Endothelial cell of umbilical vein (primary cell): Measurements from ENCODE around the gene ANO4. TPM values are rescaled to one million over a fixed set of nuclear protein-coding genes. Genes with fewer than 3 reads are reported as not detected.

ENCODE experiments used
- BruUV-seq: library from RNA; stranded (reverse); fragments of 400-500 nt; replicated peaks from 2 replicates; lab custom pipeline; 2021; lab: Mats Ljungman, UMichigan
- CTCF ChIA-PET: fragments of 300-600, 350-600 bp; sonication (Branson Sonifier 250); formaldehyde crosslinking; loops from one replicate; lab custom pipeline; 2021; ENCODE audit warnings: antibody characterized with exemption, inconsistent platforms; lab: Charles Lee
- POLR2A ChIA-PET: fragments of 300-600, 350-600 bp; sonication (Branson Sonifier 250); formaldehyde crosslinking; loops from one replicate; lab custom pipeline; 2021; ENCODE audit warnings: antibody characterized with exemption, inconsistent platforms; lab: Charles Lee
- DNase-seq: peaks from one replicate; pipeline ENCODE4 v3.0.0-alpha.2; 2011; ENCODE audit warnings: low read depth, low spot score
- FAIRE-seq: peaks from 2 replicates; lab custom pipeline; 2011; peaks lifted over from hg19 to GRCh38; lab: Jason Lieb, UNC
- H2AFZ ChIP-seq: 2 replicates; pipeline ENCODE4 v1.6.0; 2012; ENCODE audit warnings: low read depth, low read length, control low read depth, inconsistent platforms
- H3K27ac ChIP-seq: 2 replicates; pipeline ENCODE4 v1.5.1; 2011; ENCODE audit warnings: low read depth, mild to moderate bottlenecking, control low read depth, low read length, moderate library complexity; ENCODE audit not compliant: insufficient read depth
- H3K27me3 ChIP-seq, 2 experiments: 2 replicates each; pipeline versions ENCODE4 v1.6.0 to v1.6.1; 2011; ENCODE audit warnings: low read length in 2 of 2, mixed read lengths in 1 of 2; ENCODE audit not compliant: control insufficient read depth in 2 of 2, insufficient read depth in 2 of 2
- H3K36me3 ChIP-seq, 2 experiments: 2 replicates in 1 of 2; 3 replicates in 1 of 2; pipeline ENCODE4 v1.5.1; 2011; ENCODE audit warnings: low read length in 2 of 2, mild to moderate bottlenecking in 1 of 2, moderate library complexity in 1 of 2; ENCODE audit not compliant: control insufficient read depth in 2 of 2, insufficient read depth in 2 of 2; ENCODE audit errors: extremely low read depth in 1 of 2
- H3K4me1 ChIP-seq: 3 replicates; pipeline ENCODE4 v1.5.1; 2011; ENCODE audit warnings: mild to moderate bottlenecking, low read length; ENCODE audit not compliant: control insufficient read depth, insufficient read depth; ENCODE audit errors: extremely low read depth
- H3K4me2 ChIP-seq: 2 replicates; pipeline ENCODE4 v1.6.1; 2011; ENCODE audit warnings: low read length, control low read depth, mixed read lengths; ENCODE audit not compliant: insufficient read depth
- H3K4me3 ChIP-seq, 3 experiments: fragments of 200-600 bp in 1 of 3; sonication (generic), shearing (Covaris generic) in 1 of 3; replicated peaks in 1 of 3; 2 replicates each; pipeline ENCODE4 v1.5.1; 2011 to 2016; ENCODE audit warnings: control low read depth in 3 of 3, low read length in 3 of 3, mild to moderate bottlenecking in 2 of 3, inconsistent platforms in 1 of 3, low read depth in 1 of 3, moderate library complexity in 1 of 3; ENCODE audit not compliant: insufficient read depth in 1 of 3
- H3K79me2 ChIP-seq: 2 replicates; pipeline ENCODE4 v1.6.0; 2012; ENCODE audit warnings: low read length, inconsistent platforms; ENCODE audit not compliant: control insufficient read depth, insufficient read depth
- H3K9ac ChIP-seq: replicated peaks from 2 replicates; pipeline ENCODE3; 2011; ENCODE audit warnings: low read length, control low read depth; ENCODE audit not compliant: insufficient read depth; ENCODE audit errors: extremely low read depth
- H3K9me1 ChIP-seq: replicated peaks from 3 replicates; pipeline ENCODE4 v1.6.0; 2011; ENCODE audit warnings: mild to moderate bottlenecking, low read length; ENCODE audit not compliant: control insufficient read depth, insufficient read depth; ENCODE audit errors: extremely low read depth
- H3K9me3 ChIP-seq: replicated peaks from 2 replicates; pipeline ENCODE4 v1.5.1; 2012; ENCODE audit warnings: low read length, inconsistent platforms; ENCODE audit not compliant: control insufficient read depth, insufficient read depth
- H4K20me1 ChIP-seq: replicated peaks from 2 replicates; pipeline ENCODE3; 2011; ENCODE audit warnings: mild to moderate bottlenecking, low read length; ENCODE audit not compliant: control insufficient read depth, insufficient read depth; ENCODE audit errors: extremely low read depth
- EZH2 ChIP-seq: IDR thresholded peaks from 2 replicates; pipeline ENCODE4 v1.6.1; 2012; ENCODE audit warnings: borderline replicate concordance, low read depth, mild to moderate bottlenecking, moderate library complexity, low read length, inconsistent platforms; ENCODE audit not compliant: severe bottlenecking
- FOS ChIP-seq: IDR thresholded peaks from 2 replicates; pipeline ENCODE4 v1.6.1; 2011; ENCODE audit warnings: mild to moderate bottlenecking, low read length, moderate library complexity, borderline replicate concordance; ENCODE audit not compliant: insufficient read depth
- GATA2 ChIP-seq: IDR thresholded peaks from 2 replicates; pipeline ENCODE4 v1.7.0; 2011; ENCODE audit warnings: low read depth, mild to moderate bottlenecking, moderate library complexity, mixed read lengths, low read length; ENCODE audit not compliant: insufficient read length, insufficient read depth
- JUN ChIP-seq: IDR thresholded peaks from 2 replicates; pipeline ENCODE4 v1.6.1; 2011; ENCODE audit warnings: borderline replicate concordance, low read depth; ENCODE audit not compliant: insufficient read length, insufficient read depth
- MYC ChIP-seq: IDR thresholded peaks from one replicate; pipeline ENCODE4 v1.6.1; 2011; ENCODE audit warnings: mild to moderate bottlenecking, low read depth, low read length
- POLR2A ChIP-seq: IDR thresholded peaks from 2 replicates; pipeline ENCODE4 v1.6.1; 2012; ENCODE audit warnings: low read depth, mild to moderate bottlenecking, control low read depth, low read length
- POLR2AphosphoS5 ChIP-seq: IDR thresholded peaks from 2 replicates; pipeline ENCODE4 v1.6.1; 2012; ENCODE audit warnings: low read depth, mild to moderate bottlenecking, control low read depth, low read length, moderate library complexity; ENCODE audit not compliant: insufficient read depth
- dilution Hi-C: fragments of 300-500 bp; cut with MboI; formaldehyde crosslinking; loops from one replicate; pipeline ENCODE4 v1.15.0; 2019; ENCODE audit warnings: low sequenced_read_pairs; ENCODE audit not compliant: extremely low pct_ligation_motif_present
- intact Hi-C: fragments of 100-400 bp; cut with micrococcal nuclease; formaldehyde crosslinking; loops from one replicate; pipeline ENCODE4 v1.10.0; 2022
- polyA plus RNA-seq, 4 experiments: library from polyadenylated mRNA; depleted of rRNA in 3 of 4; stranded (reverse) in 3 of 4; unstranded in 1 of 4; fragments of >200 nt; gene quantifications; 2 replicates each; pipeline versions ENCODE4 v1.2.1 to v1.2.3, GENCODE V29; 2011 to 2012; ENCODE audit warnings: missing spikeins in 1 of 4
- total RNA-seq: library from RNA; stranded (reverse); gene quantifications from 2 replicates; pipeline ENCODE4 v1.2.3, GENCODE V29; 2021
- TF ChIP-seq, protein P1 (sequence below), 2 donors: IDR thresholded peaks; 1 replicate in 1 of 2; 2 replicates in 1 of 2; pipeline ENCODE4 v1.5.1; 2011; ENCODE audit warnings: low read length in 2 of 2, mild to moderate bottlenecking in 2 of 2, moderate library complexity in 2 of 2, control low read depth in 1 of 2, inconsistent platforms in 1 of 2, low read depth in 1 of 2; ENCODE audit not compliant: insufficient read depth in 1 of 2; ENCODE audit errors: extremely low read depth in 1 of 2
- TF ChIP-seq, protein P2 (sequence below): IDR thresholded peaks from 2 replicates; pipeline ENCODE4 v1.6.1; 2011; ENCODE audit not compliant: insufficient read depth, insufficient read length

ANO4 gene
- total and polyA plus RNA-seq, 2 donors (not counting 3 experiments of a cell fraction or from before 2014, with no cell fraction given): 0.25 TPM; not detected in 1

DNA sequence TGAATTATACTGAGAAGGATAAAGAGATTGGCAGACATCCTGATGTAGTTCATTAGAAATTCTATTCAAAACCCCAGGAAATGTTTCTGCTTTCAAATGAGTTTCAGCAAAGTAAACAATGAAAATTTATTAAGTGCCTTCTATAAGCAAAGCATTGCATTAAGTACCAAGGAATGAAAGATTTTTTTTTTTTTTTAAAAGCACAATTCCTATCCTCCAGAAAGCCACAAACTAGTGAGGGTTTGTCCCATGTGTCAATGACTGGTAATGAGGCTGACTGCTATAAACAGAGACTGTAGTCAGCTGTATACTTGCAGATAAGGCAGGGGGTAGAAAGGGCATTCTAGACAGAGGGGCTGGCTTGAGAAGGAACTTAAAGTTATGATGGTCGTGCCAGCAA, 6.7 kb downstream of the ANO4 start:
- Histone ChIP-seq H4K20me1 (no peaks in the 10 kb centered on the region), H3K27me3 (no peaks in the 10 kb centered on the region), H3K9me1 (no peaks in the 10 kb centered on the region), H3K4me2 (no peak overlapping the region), H3K79me2 (no peaks in the 10 kb centered on the region), H3K27ac (no peak overlapping the region), H3K36me3 (no peaks in the 10 kb centered on the region), H3K4me1 (no peaks in the 10 kb centered on the region), H2AFZ (no peak overlapping the region), H3K9me3 (no peaks in the 10 kb centered on the region), H3K4me3 (no peak overlapping the region), H3K9ac (no peak overlapping the region)
- FAIRE-seq (no peak), DNase-seq (no peak)
- TF ChIP-seq MYC (no peak), EZH2 (no peak), FOS (no peak), JUN (no peak), POLR2A (no peak)
- BruUV-seq: no TSS peak
- CTCF ChIA-PET: no interaction called here
- dilution Hi-C loops (no loop called here), intact Hi-C loops (no loop called here)
- POLR2A ChIA-PET: no interaction called here

DNA sequence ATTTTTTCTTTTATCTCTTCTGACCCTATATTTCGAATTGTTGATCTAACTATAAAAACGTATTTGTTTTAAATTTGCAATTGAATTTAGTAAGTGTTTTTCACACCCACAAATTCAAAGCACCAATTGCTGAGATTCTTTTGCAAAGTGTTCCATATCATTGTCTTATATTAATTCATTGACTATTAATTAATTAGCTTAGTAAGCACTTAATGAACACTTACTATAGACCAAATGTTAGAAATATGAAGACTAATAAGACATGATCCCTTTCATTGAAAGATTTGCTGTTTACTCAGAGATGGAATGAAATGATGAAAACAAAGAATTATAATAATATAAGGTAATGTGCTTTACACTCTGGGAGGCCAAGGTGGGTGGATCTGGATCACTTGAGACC, 14.2 kb downstream of the ANO4 start:
- no peak overlapping the region for H3K4me2 ChIP-seq
- H3K4me3 ChIP-seq: no peak overlapping the region
- no peak overlapping the region for H3K9ac ChIP-seq
- H3K4me1 ChIP-seq: no peaks in the 10 kb centered on the region
- H3K9me3 ChIP-seq: no peaks in the 10 kb centered on the region
- H3K27me3 ChIP-seq: no peaks in the 10 kb centered on the region
- intact Hi-C loops (no loop called here), dilution Hi-C loops (no loop called here)
- ChIA-PET CTCF (no interaction called here), POLR2A (no interaction called here)
- H3K9me1 ChIP-seq: no peaks in the 10 kb centered on the region
- no peaks in the 10 kb centered on the region for H3K36me3 ChIP-seq
- TF ChIP-seq, protein P1, sequence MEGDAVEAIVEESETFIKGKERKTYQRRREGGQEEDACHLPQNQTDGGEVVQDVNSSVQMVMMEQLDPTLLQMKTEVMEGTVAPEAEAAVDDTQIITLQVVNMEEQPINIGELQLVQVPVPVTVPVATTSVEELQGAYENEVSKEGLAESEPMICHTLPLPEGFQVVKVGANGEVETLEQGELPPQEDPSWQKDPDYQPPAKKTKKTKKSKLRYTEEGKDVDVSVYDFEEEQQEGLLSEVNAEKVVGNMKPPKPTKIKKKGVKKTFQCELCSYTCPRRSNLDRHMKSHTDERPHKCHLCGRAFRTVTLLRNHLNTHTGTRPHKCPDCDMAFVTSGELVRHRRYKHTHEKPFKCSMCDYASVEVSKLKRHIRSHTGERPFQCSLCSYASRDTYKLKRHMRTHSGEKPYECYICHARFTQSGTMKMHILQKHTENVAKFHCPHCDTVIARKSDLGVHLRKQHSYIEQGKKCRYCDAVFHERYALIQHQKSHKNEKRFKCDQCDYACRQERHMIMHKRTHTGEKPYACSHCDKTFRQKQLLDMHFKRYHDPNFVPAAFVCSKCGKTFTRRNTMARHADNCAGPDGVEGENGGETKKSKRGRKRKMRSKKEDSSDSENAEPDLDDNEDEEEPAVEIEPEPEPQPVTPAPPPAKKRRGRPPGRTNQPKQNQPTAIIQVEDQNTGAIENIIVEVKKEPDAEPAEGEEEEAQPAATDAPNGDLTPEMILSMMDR (IDR thresholded peaks at IDR 0.05; ENCODE audit: extremely low read depth in 1 of 2, insufficient read depth in 1 of 2, low read depth in 1 of 2, low read length in 2 of 2): no peak
- no peak for TF ChIP-seq MYC
- no peak for TF ChIP-seq EZH2
- TF ChIP-seq, protein P2, sequence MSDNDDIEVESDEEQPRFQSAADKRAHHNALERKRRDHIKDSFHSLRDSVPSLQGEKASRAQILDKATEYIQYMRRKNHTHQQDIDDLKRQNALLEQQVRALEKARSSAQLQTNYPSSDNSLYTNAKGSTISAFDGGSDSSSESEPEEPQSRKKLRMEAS: no peak
- no peak for TF ChIP-seq FOS
- no peak for TF ChIP-seq JUN
- TF ChIP-seq POLR2AphosphoS5: no peak
- no peak for TF ChIP-seq GATA2
- no peak for TF ChIP-seq POLR2A
- H4K20me1 ChIP-seq: no peaks in the 10 kb centered on the region
- no TSS peak for BruUV-seq
- H2AFZ ChIP-seq: no peak overlapping the region
- H3K27ac ChIP-seq: no peak overlapping the region
- DNase-seq (no peak), FAIRE-seq (no peak)
- no peaks in the 10 kb centered on the region for H3K79me2 ChIP-seq
